GM23248 (cell line): ENCODE data around the gene L3MBTL1.

Experiments used
- EZH2 ChIP-seq: fragments of 200-600 bp; sonication (generic); IDR thresholded peaks from 2 replicates; pipeline ENCODE4 v1.6.1; 2018; ENCODE audit warnings: antibody characterized with exemption, mild to moderate bottlenecking; ENCODE audit not compliant: insufficient read depth, poor library complexity, severe bottlenecking
- EZH2phosphoT487 ChIP-seq: fragments of 200-600 bp; sonication (generic); IDR thresholded peaks from 2 replicates; pipeline ENCODE4 v1.6.1; 2018; ENCODE audit warnings: antibody characterized with exemption, moderate library complexity, mild to moderate bottlenecking, low read depth; ENCODE audit not compliant: insufficient read depth

- TF ChIP-seq EZH2phosphoT487, result no peak
- no peak for TF ChIP-seq EZH2
Observed at GRCh38 chr20:43477619-43478018, 29.9 kb upstream of the L3MBTL1 start.
